HFFc6 (cell line): ENCODE data around the gene EPHA6. TPM values are rescaled to one million over a fixed set of nuclear protein-coding genes. Genes with fewer than 3 reads are reported as not detected.
"Not testable (repeated sequence)": the region's sequence is repeated elsewhere in the genome, so short reads cannot be mapped to it uniquely, and the experiment has no call there.

Source experiments
- DNase-seq: peaks from one replicate; pipeline ENCODE4 v3.0.0-alpha.2; 2018
- H3K27ac Mint-ChIP-seq: 2 replicates; pipeline ENCODE4 v1.8.0; 2020; ENCODE audit warnings: mild to moderate bottlenecking, mixed read lengths
- H3K27me3 Mint-ChIP-seq: 2 replicates; pipeline ENCODE4 v1.8.0; 2021; ENCODE audit warnings: mild to moderate bottlenecking, moderate library complexity, mixed read lengths; ENCODE audit not compliant: insufficient read depth
- H3K36me3 Mint-ChIP-seq: 2 replicates; pipeline ENCODE4 v1.8.0; 2021; ENCODE audit warnings: low read depth, mixed read lengths
- H3K4me1 Mint-ChIP-seq: 2 replicates; pipeline ENCODE4 v1.8.0; 2020; ENCODE audit warnings: low read depth, mixed read lengths
- H3K4me3 Mint-ChIP-seq: 2 replicates; pipeline ENCODE4 v1.8.0; 2020; ENCODE audit warnings: mild to moderate bottlenecking, moderate library complexity, mixed read lengths
- H3K9me3 Mint-ChIP-seq: 2 replicates; pipeline ENCODE4 v1.8.0; 2020; ENCODE audit warnings: mild to moderate bottlenecking, mixed read lengths
- total RNA-seq, 6 experiments: library from RNA; stranded (reverse); fragmentation: NEBNext Ultra II Directional; extraction: Animal tissue kit (Norgen Biotek cat#: 25700); gene quantifications; 2 replicates in 1 of 6; 3 replicates in 5 of 6; pipeline ENCODE4 v1.2.3, GENCODE V29; 2021
- TF ChIP-seq, protein P1 (sequence below): fragments of 200-600 bp; sonication (generic); IDR thresholded peaks from 2 replicates; pipeline ENCODE4 v1.5.0; 2021; ENCODE audit warnings: antibody characterized with exemption, mild to moderate bottlenecking

Gene EPHA6
- total RNA-seq, 6 experiments from 2014 or later = not detected

GRCh38 chr3:97009427-97010019 is 195.1 kb downstream of the EPHA6 start:
- Mint-ChIP-seq H3K27ac (no peak overlapping the region), H3K9me3 (peaks cover 52% of the 10 kb centered on the region), H3K4me1 (no peaks in the 10 kb centered on the region), H3K27me3 (no peaks in the 10 kb centered on the region), H3K4me3 (no peak overlapping the region), H3K36me3 (no peaks in the 10 kb centered on the region)
- TF ChIP-seq, protein P1, sequence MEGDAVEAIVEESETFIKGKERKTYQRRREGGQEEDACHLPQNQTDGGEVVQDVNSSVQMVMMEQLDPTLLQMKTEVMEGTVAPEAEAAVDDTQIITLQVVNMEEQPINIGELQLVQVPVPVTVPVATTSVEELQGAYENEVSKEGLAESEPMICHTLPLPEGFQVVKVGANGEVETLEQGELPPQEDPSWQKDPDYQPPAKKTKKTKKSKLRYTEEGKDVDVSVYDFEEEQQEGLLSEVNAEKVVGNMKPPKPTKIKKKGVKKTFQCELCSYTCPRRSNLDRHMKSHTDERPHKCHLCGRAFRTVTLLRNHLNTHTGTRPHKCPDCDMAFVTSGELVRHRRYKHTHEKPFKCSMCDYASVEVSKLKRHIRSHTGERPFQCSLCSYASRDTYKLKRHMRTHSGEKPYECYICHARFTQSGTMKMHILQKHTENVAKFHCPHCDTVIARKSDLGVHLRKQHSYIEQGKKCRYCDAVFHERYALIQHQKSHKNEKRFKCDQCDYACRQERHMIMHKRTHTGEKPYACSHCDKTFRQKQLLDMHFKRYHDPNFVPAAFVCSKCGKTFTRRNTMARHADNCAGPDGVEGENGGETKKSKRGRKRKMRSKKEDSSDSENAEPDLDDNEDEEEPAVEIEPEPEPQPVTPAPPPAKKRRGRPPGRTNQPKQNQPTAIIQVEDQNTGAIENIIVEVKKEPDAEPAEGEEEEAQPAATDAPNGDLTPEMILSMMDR = no peak
- DNase-seq = no peak

DNA sequence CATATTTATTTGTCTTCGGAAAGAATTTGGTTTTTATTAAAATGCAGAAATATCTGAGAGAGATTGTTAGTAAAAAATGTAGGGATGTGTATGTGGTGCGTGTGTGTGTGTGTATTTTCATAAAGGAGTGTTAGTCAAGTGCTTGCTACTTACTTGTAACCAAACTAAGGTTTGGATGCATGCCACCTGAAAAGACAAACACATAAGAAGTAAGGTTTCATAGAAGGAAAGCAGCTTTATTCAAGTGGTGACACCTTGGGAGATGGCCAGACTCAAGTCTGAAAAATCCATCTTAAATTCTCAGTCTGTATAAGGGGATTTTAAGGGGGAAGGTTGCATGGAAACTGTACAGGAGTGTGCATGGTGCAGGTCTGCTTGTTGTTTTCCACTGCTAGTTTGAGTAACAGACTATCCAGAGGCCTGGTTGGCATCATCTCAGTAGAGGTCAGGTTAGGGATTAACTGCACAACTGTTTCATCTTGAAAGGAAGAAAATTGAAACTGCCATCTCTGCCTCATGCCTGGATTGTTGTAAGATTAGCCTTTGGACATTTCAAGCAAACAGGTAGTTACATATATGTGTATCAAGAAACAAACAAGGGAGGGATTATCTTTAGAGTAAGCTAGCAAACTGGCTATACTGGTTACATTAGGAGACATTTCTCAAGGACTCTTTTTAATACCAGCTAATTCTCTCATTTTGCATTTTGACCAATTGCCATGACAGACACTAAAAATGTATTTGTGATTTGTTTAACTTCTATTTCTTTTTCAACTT is 196.7 kb downstream of the EPHA6 start:
- no peaks in the 10 kb centered on the region for H3K27me3 Mint-ChIP-seq
- no peak for DNase-seq
- no peaks in the 10 kb centered on the region for H3K36me3 Mint-ChIP-seq
- H3K27ac Mint-ChIP-seq = no peak overlapping the region
- H3K9me3 Mint-ChIP-seq = peaks cover 37% of the 10 kb centered on the region
- no peaks in the 10 kb centered on the region for H3K4me1 Mint-ChIP-seq
- TF ChIP-seq, protein P1 = no peak
- no peak overlapping the region for H3K4me3 Mint-ChIP-seq

DNA sequence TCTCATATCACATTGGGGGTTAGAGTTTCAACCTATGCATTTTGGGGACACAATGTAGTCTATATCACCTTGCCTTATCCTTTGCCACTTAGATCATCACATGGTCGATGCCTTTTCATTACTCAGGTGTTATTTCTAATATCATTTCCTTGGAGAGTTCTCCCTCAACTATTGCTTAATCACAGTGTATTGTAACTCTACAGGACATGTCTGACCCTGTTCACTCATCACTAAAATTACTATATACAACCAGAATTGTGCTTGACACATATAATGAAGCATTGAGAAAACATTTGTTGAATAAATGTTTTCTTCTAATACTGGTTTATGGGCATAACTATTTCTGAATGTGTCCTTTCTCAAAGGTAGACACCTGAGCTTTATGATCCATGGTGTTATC is 207.4 kb downstream of the EPHA6 start:
- Mint-ChIP-seq H3K27me3 (peaks cover 1% of the 10 kb centered on the region; the same call in 1 of the 2 replicates), H3K4me3 (no peak overlapping the region), H3K4me1 (no peaks in the 10 kb centered on the region), H3K9me3 (peaks cover 29% of the 10 kb centered on the region), H3K36me3 (no peaks in the 10 kb centered on the region), H3K27ac (no peak overlapping the region)
- TF ChIP-seq, protein P1 = no peak
- no peak for DNase-seq

- H3K9me3 Mint-ChIP-seq = peaks cover 15% of the 10 kb centered on the region
- not testable (repeated sequence) for DNase-seq, H3K4me1 Mint-ChIP-seq, H3K4me3 Mint-ChIP-seq, H3K27me3 Mint-ChIP-seq, H3K27ac Mint-ChIP-seq, H3K36me3 Mint-ChIP-seq
Measured at GRCh38 chr3:97025612-97026011, 211.2 kb downstream of the EPHA6 start.

DNA sequence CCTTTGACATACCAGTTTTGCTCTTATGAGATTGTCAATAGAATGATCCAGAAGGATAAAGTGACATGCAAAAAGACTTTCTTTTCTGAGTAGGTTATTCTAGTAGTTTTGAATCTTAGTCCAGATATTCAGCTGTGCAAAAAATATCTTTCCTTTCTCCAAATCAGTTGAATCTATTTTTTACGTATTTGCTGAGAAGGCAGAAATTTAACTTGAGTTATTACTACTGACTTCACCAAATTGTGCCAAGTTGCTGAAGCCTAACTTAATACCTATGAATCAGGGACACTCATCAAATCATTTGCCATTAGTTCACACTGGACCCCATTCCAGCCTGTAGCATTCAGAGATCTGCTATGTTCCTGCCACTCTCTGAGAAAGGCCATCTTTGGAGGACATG is 215.6 kb downstream of the EPHA6 start:
- TF ChIP-seq, protein P1 = no peak
- H3K27me3 Mint-ChIP-seq = no peaks in the 10 kb centered on the region
- H3K4me3 Mint-ChIP-seq = no peak overlapping the region
- DNase-seq = no peak
- H3K9me3 Mint-ChIP-seq = peaks cover 20% of the 10 kb centered on the region
- no peak overlapping the region for H3K27ac Mint-ChIP-seq
- no peaks in the 10 kb centered on the region for H3K4me1 Mint-ChIP-seq
- H3K36me3 Mint-ChIP-seq = no peaks in the 10 kb centered on the region; the same call in 1 of the 2 replicates

DNA sequence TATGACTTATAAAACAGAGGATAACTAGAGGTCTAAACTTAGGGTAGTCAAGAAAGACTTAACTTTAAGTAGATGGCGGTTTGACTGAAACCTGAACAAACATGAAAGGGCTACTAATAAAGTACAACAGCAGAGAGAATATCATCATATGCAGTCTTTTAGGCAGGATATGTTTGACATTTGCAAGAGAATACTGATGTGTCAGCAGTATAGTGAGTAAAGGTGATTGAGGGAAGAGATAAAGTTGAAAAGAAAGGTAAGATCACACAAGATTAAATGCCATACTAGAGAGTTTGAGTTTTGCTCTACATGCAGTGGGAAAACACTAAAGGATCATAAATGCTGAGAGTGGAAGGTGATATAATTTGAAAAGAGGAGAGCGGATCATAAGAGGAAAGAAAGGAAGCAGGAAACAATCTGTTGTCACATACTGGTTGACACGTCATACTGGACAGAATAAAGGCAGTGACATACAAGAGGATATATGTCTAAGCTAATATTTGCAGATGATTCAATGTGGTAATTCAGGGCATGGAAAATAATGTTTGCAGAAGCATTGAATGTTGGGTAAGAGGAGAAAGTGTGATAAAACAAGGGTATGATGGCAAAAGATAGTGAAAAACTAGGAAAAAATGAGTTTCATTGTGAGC is 223.0 kb downstream of the EPHA6 start:
- Mint-ChIP-seq H3K27me3 (no peaks in the 10 kb centered on the region), H3K36me3 (no peaks in the 10 kb centered on the region), H3K9me3 (peaks cover 21% of the 10 kb centered on the region), H3K4me3 (no peak overlapping the region), H3K27ac (no peak overlapping the region), H3K4me1 (no peaks in the 10 kb centered on the region)
- TF ChIP-seq, protein P1 = no peak
- no peak for DNase-seq
